HepG2 (cell line): ENCODE results near the gene CSTPP1. TPM values are rescaled to one million over a fixed set of nuclear protein-coding genes. Genes with fewer than 3 reads are reported as not detected.

Experiments used
- ATAC-seq: fragments of 200-7000 bp; cut with Tn5 transposase; 3 replicates; pipeline ENCODE4 v1.9.1; 2020; ENCODE audit warnings: mild to moderate bottlenecking, moderate library complexity
- BruUV-seq: library from RNA; stranded (reverse); fragments of 400-500 nt; replicated peaks from 2 replicates; lab custom pipeline; 2021; lab: Mats Ljungman, UMichigan
- CTCF ChIA-PET: fragments of 300-600 bp; formaldehyde crosslinking; extraction: SDS; loops from one replicate; lab custom pipeline; 2021; ENCODE audit warnings: low total read pairs, inconsistent platforms, low intra/inter-chr PET ratio; lab: Yijun Ruan, JAX
- POLR2A ChIA-PET: fragments of 350-600 bp; sonication (Branson Sonifier 250); formaldehyde crosslinking; loops from one replicate; lab custom pipeline; 2020; ENCODE audit warnings: antibody characterized with exemption, inconsistent platforms; lab: Yijun Ruan, JAX
- DNase-seq: peaks from one replicate; pipeline ENCODE4 v3.0.0-alpha.2; 2015; ENCODE audit warnings: low spot score
- FAIRE-seq: peaks from 3 replicates; lab custom pipeline; 2011; peaks lifted over from hg19 to GRCh38; lab: Jason Lieb, UNC
- H2AFZ ChIP-seq: one replicate; pipeline ENCODE4 v1.6.1; 2011; ENCODE audit warnings: low read length, inconsistent platforms
- H3K27ac ChIP-seq: fragments of 300-600 bp; 3 replicates; pipeline ENCODE4 v1.8.0; 2011; ENCODE audit warnings: mixed run types, mild to moderate bottlenecking, mixed read lengths, low read length, inconsistent platforms; ENCODE audit not compliant: insufficient read depth; ENCODE audit errors: extremely low read length
- H3K27me3 ChIP-seq, 2 experiments: fragments of 200-600 bp in 1 of 2; 2 replicates in 1 of 2; 3 replicates in 1 of 2; pipeline versions ENCODE4 v1.6.0 to v1.8.0; 2011; ENCODE audit warnings: low read length in 2 of 2, mild to moderate bottlenecking in 2 of 2, moderate library complexity in 2 of 2, inconsistent platforms in 1 of 2; ENCODE audit not compliant: insufficient read depth in 2 of 2, control insufficient read depth in 1 of 2
- H3K36me3 ChIP-seq, 2 experiments: fragments of 200-600 bp in 1 of 2; replicated peaks in 1 of 2; 2 replicates in 1 of 2; 3 replicates in 1 of 2; pipeline versions ENCODE4 v1.5.1 to v1.8.0; 2011; ENCODE audit warnings: low read length in 2 of 2, inconsistent platforms in 1 of 2; ENCODE audit not compliant: insufficient read depth in 2 of 2, control insufficient read depth in 1 of 2
- H3K4me1 ChIP-seq: 2 replicates; pipeline ENCODE4 v1.5.1; 2012; ENCODE audit warnings: low read length, inconsistent platforms; ENCODE audit not compliant: insufficient read depth
- H3K4me2 ChIP-seq: 2 replicates; pipeline ENCODE4 v1.6.0; 2011; ENCODE audit warnings: low read depth, low read length, inconsistent platforms
- H3K4me3 ChIP-seq, 3 experiments: fragments of 200-600 bp in 1 of 3; sonication (generic), shearing (Covaris generic) in 1 of 3; replicated peaks in 1 of 3; 2 replicates each; pipeline ENCODE4 v1.5.1; 2011 to 2016; ENCODE audit warnings: low read length in 3 of 3, inconsistent platforms in 2 of 3, low read depth in 2 of 3, mild to moderate bottlenecking in 2 of 3, control low read depth in 1 of 3, mixed read lengths in 1 of 3; ENCODE audit not compliant: insufficient read depth in 1 of 3
- H3K79me2 ChIP-seq: one replicate; pipeline ENCODE4 v1.6.1; 2011; ENCODE audit warnings: low read length, inconsistent platforms; ENCODE audit not compliant: insufficient read depth
- H3K9ac ChIP-seq: 2 replicates; pipeline ENCODE4 v1.6.0; 2011; ENCODE audit warnings: mild to moderate bottlenecking, low read depth, low read length, inconsistent platforms; ENCODE audit not compliant: insufficient read depth
- H3K9me3 ChIP-seq: 2 replicates; pipeline ENCODE4 v1.5.1; 2012; ENCODE audit warnings: mild to moderate bottlenecking, low read length
- H4K20me1 ChIP-seq: 2 replicates; pipeline ENCODE4 v1.6.0; 2011; ENCODE audit warnings: inconsistent platforms, mild to moderate bottlenecking, low read length, moderate library complexity; ENCODE audit not compliant: insufficient read depth
- ARID2 ChIP-seq: sonication (generic); formaldehyde crosslinking; IDR thresholded peaks from 2 replicates; pipeline ENCODE4 v1.8.1; 2022; ENCODE audit warnings: mild to moderate bottlenecking, missing genetic modification reagents, borderline replicate concordance
- ATF2 ChIP-seq: sonication (generic); formaldehyde crosslinking; IDR thresholded peaks from 2 replicates; pipeline ENCODE4 v1.4.0; 2020; ENCODE audit warnings: missing genetic modification reagents
- ATF6 ChIP-seq: sonication (generic); formaldehyde crosslinking; conservative IDR thresholded peaks from 2 replicates; pipeline ENCODE4 v1.4.0; 2020; ENCODE audit warnings: missing genetic modification reagents
- DNMT3B ChIP-seq: conservative IDR thresholded peaks from 2 replicates; pipeline ENCODE4 v1.6.1; 2016; ENCODE audit warnings: missing biosample characterization, control low read depth
- GATAD2A ChIP-seq: IDR thresholded peaks from 2 replicates; pipeline ENCODE4 v1.6.1; 2016
- JUNB ChIP-seq: sonication (generic); formaldehyde crosslinking; IDR thresholded peaks from 2 replicates; pipeline ENCODE4 v1.8.0; 2022; ENCODE audit warnings: missing genetic modification reagents, mild to moderate bottlenecking, borderline replicate concordance
- KLF9 ChIP-seq: IDR thresholded peaks from 2 replicates; pipeline ENCODE4 v1.6.1; 2016; ENCODE audit warnings: low read depth
- MYC ChIP-seq: sonication (generic); formaldehyde crosslinking; IDR thresholded peaks from 2 replicates; pipeline ENCODE4 v1.9.0; 2021; ENCODE audit warnings: missing genetic modification reagents, borderline replicate concordance
- NAIF1 ChIP-seq: sonication (generic); formaldehyde crosslinking; IDR thresholded peaks from 2 replicates; pipeline ENCODE4 v1.5.0; 2020; ENCODE audit warnings: mild to moderate bottlenecking, missing genetic modification reagents, borderline replicate concordance
- SOX5 ChIP-seq: IDR thresholded peaks from 2 replicates; pipeline ENCODE4 v1.6.1; 2016; ENCODE audit warnings: borderline replicate concordance
- STAT5B ChIP-seq: sonication (generic); formaldehyde crosslinking; IDR thresholded peaks from 2 replicates; pipeline ENCODE4 v1.4.0; 2020; ENCODE audit warnings: missing genetic modification reagents
- ZBTB3 ChIP-seq: sonication (generic); formaldehyde crosslinking; IDR thresholded peaks from 2 replicates; pipeline ENCODE4 v1.4.0; 2020; ENCODE audit warnings: low read depth, mild to moderate bottlenecking, moderate library complexity, missing genetic modification reagents, borderline replicate concordance
- ZBTB37 ChIP-seq: sonication (generic); formaldehyde crosslinking; IDR thresholded peaks from 2 replicates; pipeline ENCODE4 v1.4.0; 2020; ENCODE audit warnings: mild to moderate bottlenecking, missing genetic modification reagents
- WGBS: methylation state at CpG from one replicate; pipeline ENCODE4 v1.1.6; 2017; ENCODE audit warnings: low lambda C conversion rate; 5-methylcytosine and 5-hydroxymethylcytosine counted together
- in situ Hi-C: cut with HindIII; loops from 2 replicates; pipeline ENCODE4 v1.10.0; 2017; ENCODE audit warnings: low pct_unique_long_range_greater_than_20kb; ENCODE audit not compliant: extremely low pct_ligation_motif_present
- intact Hi-C: fragments of 100-400 bp; cut with micrococcal nuclease; formaldehyde crosslinking; loops from one replicate; pipeline ENCODE4 v1.10.0; 2022; ENCODE audit not compliant: unreplicated experiment
- polyA plus RNA-seq, 8 experiments: library from polyadenylated mRNA; depleted of rRNA in 3 of 8; stranded (reverse) in 7 of 8; unstranded in 1 of 8; fragments of >200 nt; fragmentation: Illumina TruSeq in 4 of 8; extraction: Trizol in 4 of 8; gene quantifications; 2 replicates each; pipeline versions ENCODE4 v1.2.1 to v1.2.3, GENCODE V29; 2011 to 2016; ENCODE audit warnings: low read depth in 4 of 8, missing spikeins in 1 of 8, mixed read lengths in 1 of 8; ENCODE audit not compliant: insufficient read depth in 1 of 8
- total RNA-seq, 5 experiments: library from RNA; depleted of rRNA; stranded (reverse); fragments of >200 nt; fragmentation: Illumina TruSeq; extraction: Trizol; gene quantifications; 2 replicates each; pipeline ENCODE4 v1.2.3, GENCODE V29; 2016; ENCODE audit warnings: low read depth in 1 of 5

CSTPP1 gene
- total and polyA plus RNA-seq, 2 of the 13 experiments (the other 11 are each of a cell fraction or from before 2014, with no cell fraction given): 12.3 to 14.6 TPM

GRCh38 chr11:46978005-46978491 is 41.5 kb downstream of the CSTPP1 start:
- TF ChIP-seq GATAD2A (CRISPR knock-in tag) (0 out of 2 replicates have a peak, but pooled peaks have one; percentile 24), ATF6 (CRISPR knock-in tag) (no peak), ARID2 (CRISPR knock-in tag) (no peak)
- TF ChIP-seq, all 625 proteins: peak for 1
- ATAC-seq (no peak), DNase-seq (peak; percentile 64), FAIRE-seq (no peak)
- no peaks in the 10 kb centered on the region for H3K79me2 ChIP-seq
- POLR2A ChIA-PET: no interaction called here
- intact Hi-C loops: no loop called here
- peaks cover 34% of the 10 kb centered on the region for H3K4me1 ChIP-seq
- no peaks in the 10 kb centered on the region for H3K36me3 ChIP-seq
- no peaks in the 10 kb centered on the region for H4K20me1 ChIP-seq
- H3K4me2 ChIP-seq: peak overlapping the region; percentile 67
- CTCF ChIA-PET: no interaction called here
- peak overlapping the region; percentile 64 for H3K27ac ChIP-seq
- peak overlapping the region in 2 of 3 experiments; percentile 1 to 8; a peak in 2 of 6 replicates for H3K4me3 ChIP-seq
- H3K9me3 ChIP-seq: no peaks in the 10 kb centered on the region
- H3K9ac ChIP-seq: peak overlapping the region; percentile 55; the same call in 1 of the 2 replicates
- 84% methylated on average over 1 of the region's 1 CpG for WGBS
- BruUV-seq: no TSS peak
- in situ Hi-C loops: no loop called here
- H2AFZ ChIP-seq: peak overlapping the region; percentile 37
- H3K27me3 ChIP-seq: no peaks in the 10 kb centered on the region

- no peak for DNase-seq
- no peaks in the 10 kb centered on the region for H3K79me2 ChIP-seq
- BruUV-seq: no TSS peak
- ChIA-PET POLR2A (no interaction called here), CTCF (interaction anchor here (0.6 kb wide), 1 partner anchor 15 kb away, joined by 3 read pairs; no protein-coding TSS in a partner anchor)
- H3K36me3 ChIP-seq: no peaks in the 10 kb centered on the region
- in situ Hi-C loops: no loop called here
- FAIRE-seq: no peak
- H3K9me3 ChIP-seq: no peaks in the 10 kb centered on the region
- no peaks in the 10 kb centered on the region for H4K20me1 ChIP-seq
- ATAC-seq: no peak
- no peak overlapping the region for H3K27ac ChIP-seq
- 79% methylated on average over 5 of the region's 5 CpGs for WGBS
- intact Hi-C loops: no loop called here
- no peak overlapping the region for H3K4me2 ChIP-seq
- no peaks in the 10 kb centered on the region for H3K27me3 ChIP-seq
- no peak overlapping the region for H2AFZ ChIP-seq
- H3K4me1 ChIP-seq: peaks cover 46% of the 10 kb centered on the region
- no peak overlapping the region for H3K4me3 ChIP-seq
- no peak overlapping the region for H3K9ac ChIP-seq
- TF ChIP-seq ATF2 (CRISPR knock-in tag): no peak
- TF ChIP-seq KLF9: no peak
- no peak for TF ChIP-seq ZBTB37 (CRISPR knock-in tag)
- TF ChIP-seq ZBTB3 (CRISPR knock-in tag): no peak
- TF ChIP-seq STAT5B: no peak
- no peak for TF ChIP-seq MYC
- no peak for TF ChIP-seq JUNB (CRISPR knock-in tag)
- no peak for TF ChIP-seq SOX5 (CRISPR knock-in tag)
- TF ChIP-seq NAIF1 (CRISPR knock-in tag): no peak
- TF ChIP-seq DNMT3B (CRISPR knock-in tag): no peak
Measured at GRCh38 chr11:46979358-46979757, 42.8 kb downstream of the CSTPP1 start.
